Measurements from ENCODE around the gene OSCP1.

Gene OSCP1

DNA sequence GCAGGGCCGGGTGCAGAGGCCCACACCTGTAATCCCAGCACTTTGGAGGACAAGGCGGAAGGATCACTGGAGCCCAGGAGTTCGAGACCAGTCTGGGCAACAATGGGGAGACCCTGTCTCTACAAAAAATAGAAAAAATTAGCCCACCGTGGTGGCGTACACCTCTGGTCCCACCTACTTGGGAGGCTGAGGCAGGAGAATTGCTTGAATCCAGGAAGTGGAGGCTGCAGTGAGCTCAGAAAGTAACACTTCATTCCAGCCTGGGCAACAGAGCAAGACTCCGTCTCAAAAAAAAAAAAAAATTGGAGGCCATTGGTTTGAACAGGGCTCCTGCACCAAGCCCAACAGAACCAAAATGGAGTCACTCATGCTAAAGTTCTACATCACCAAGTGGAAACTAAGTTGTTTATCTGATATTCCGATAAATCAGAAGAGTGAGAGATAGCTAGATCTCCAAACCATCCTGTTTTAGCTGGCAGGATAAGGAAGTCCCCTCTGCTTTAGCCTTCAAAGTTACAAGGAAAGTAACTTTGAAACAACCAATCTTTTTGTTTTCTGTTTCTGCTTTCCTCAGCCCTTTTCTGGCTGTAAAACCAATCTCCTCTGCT lies 51.8 kb downstream of the OSCP1 start:
- CTCF ChIA-PET = interaction anchor here (0.7 to 1.3 kb wide), 2 partner anchors 16 to 30 kb away, joined by 3 to 4 read pairs; no protein-coding TSS in a partner anchor
- POLR2A ChIA-PET (ENCODE audit: low non-redundant PET) = no interaction called here
- TF ChIP-seq, protein P1, sequence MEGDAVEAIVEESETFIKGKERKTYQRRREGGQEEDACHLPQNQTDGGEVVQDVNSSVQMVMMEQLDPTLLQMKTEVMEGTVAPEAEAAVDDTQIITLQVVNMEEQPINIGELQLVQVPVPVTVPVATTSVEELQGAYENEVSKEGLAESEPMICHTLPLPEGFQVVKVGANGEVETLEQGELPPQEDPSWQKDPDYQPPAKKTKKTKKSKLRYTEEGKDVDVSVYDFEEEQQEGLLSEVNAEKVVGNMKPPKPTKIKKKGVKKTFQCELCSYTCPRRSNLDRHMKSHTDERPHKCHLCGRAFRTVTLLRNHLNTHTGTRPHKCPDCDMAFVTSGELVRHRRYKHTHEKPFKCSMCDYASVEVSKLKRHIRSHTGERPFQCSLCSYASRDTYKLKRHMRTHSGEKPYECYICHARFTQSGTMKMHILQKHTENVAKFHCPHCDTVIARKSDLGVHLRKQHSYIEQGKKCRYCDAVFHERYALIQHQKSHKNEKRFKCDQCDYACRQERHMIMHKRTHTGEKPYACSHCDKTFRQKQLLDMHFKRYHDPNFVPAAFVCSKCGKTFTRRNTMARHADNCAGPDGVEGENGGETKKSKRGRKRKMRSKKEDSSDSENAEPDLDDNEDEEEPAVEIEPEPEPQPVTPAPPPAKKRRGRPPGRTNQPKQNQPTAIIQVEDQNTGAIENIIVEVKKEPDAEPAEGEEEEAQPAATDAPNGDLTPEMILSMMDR (conservative IDR thresholded peaks at IDR 0.05; ENCODE audit: low read depth) = no peak
- no peak for DNase-seq (ENCODE audit: low spot score)
- H3K27ac ChIP-seq = peak overlapping the region; percentile 78; the same call in 1 of the 2 replicates

DNA sequence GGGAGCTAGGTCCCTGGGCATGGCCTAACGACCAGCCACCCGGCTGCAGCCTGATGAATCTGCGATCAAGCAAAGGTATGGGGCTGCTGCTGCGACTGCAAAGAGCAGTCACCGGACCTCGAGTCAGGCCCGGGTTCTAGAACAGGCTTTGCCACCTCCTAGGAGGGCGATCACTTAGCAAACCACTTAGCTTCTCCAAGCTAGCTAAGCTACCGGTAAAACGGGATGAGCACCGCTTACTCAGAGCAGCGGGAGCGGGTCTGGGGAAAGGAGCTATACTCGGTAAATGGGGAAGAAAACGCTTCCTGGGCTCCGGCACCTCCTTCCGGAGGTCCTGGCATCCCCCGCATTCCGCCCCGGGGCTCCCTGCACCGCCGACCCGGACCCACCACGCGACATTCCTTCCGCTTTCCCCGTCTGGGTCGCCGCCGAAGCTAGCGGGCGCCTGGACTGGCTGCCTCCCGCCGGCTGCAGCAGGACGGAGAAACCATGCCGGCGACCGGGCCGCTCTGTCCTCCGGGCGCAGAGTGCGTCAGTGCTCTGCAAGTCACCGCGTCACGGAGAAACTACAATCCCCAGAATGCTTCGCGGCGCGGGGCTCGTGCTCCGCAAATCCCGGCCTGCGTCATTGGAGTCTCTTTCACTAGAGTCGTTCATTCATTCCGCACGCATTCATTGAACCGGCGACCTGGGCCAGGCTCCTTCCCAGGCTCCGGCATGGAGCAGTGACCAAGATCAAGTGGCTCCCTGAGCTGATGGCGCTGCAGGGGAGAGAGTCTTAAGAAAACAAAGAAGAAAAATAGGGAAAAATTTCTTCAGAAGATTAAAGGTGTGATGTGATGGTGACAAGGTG lies 52.6 kb downstream of the OSCP1 start, which contains the start of gene LSM10:
LSM10 (minus strand) TSS at position 531 of the 853 bp plus-strand sequence. CDS start 3,779 bp downstream, outside the sequence.
- peak; percentile 89 for DNase-seq (ENCODE audit: low spot score)
- CTCF ChIA-PET = interaction anchor here (0.6 to 1.3 kb wide), 5 partner anchors 10 to 112 kb away, joined by 3 to 6 read pairs (median 4); no protein-coding TSS in a partner anchor
- TF ChIP-seq, protein P1 (conservative IDR thresholded peaks at IDR 0.05; ENCODE audit: low read depth) = no peak
- POLR2A ChIA-PET (ENCODE audit: low non-redundant PET) = interaction anchor here (0.6 to 1.4 kb wide), 3 partner anchors 11 to 205 kb away, joined by 3 to 7 read pairs (median 4); no protein-coding TSS in a partner anchor
- H3K27ac ChIP-seq = peak within 1 kb of the TSS; percentile 78

DNA sequence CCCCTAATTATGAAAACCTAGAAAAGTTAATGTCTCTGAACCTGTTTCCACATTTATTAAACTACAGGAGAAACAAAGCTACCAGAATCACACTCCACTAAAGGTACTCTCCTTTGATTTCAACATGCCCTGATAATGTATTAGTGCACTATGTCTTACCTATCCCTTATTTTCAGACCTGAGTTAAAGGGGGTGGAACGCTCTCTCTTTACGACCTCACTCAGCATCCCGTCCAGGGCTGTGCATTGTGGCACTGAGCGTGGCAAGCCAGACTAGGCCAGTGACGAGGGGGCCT lies 53.2 kb downstream of the OSCP1 start:
- TF ChIP-seq, protein P1 (conservative IDR thresholded peaks at IDR 0.05; ENCODE audit: low read depth) = no peak
- ChIA-PET POLR2A (ENCODE audit: low non-redundant PET) (interaction anchor here (0.6 to 1.4 kb wide), 3 partner anchors 10 to 204 kb away, joined by 3 to 7 read pairs (median 4); no protein-coding TSS in a partner anchor), CTCF (interaction anchor here (0.6 to 0.8 kb wide), 3 partner anchors 10 to 111 kb away, joined by 3 to 6 read pairs (median 4); no protein-coding TSS in a partner anchor)
- peak overlapping the region; percentile 78 for H3K27ac ChIP-seq
- no peak for DNase-seq (ENCODE audit: low spot score)

DNA sequence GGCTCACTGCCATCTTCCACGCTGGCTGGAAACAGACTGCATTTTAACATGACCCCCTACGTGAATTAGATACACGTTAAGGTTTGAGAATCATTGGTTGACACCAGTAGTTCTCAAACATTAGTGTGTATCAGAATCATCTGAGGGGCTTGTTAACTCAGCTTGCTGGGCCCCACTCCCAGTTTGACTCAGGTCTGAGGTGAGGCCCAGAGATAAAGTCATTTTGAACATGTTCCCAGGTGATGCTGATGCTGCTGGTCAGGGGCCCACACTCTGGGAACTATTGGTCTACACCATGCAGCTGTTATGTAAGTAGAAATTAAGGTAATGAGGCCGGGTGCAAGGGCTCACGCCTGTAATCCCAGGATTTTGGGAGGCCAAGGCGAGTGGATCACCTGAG lies 53.9 kb downstream of the OSCP1 start:
- ChIA-PET CTCF (no interaction called here), POLR2A (ENCODE audit: low non-redundant PET) (no interaction called here)
- peak overlapping the region; percentile 78 for H3K27ac ChIP-seq
- TF ChIP-seq, protein P1 (conservative IDR thresholded peaks at IDR 0.05; ENCODE audit: low read depth) = no peak
- no peak for DNase-seq (ENCODE audit: low spot score)

DNA sequence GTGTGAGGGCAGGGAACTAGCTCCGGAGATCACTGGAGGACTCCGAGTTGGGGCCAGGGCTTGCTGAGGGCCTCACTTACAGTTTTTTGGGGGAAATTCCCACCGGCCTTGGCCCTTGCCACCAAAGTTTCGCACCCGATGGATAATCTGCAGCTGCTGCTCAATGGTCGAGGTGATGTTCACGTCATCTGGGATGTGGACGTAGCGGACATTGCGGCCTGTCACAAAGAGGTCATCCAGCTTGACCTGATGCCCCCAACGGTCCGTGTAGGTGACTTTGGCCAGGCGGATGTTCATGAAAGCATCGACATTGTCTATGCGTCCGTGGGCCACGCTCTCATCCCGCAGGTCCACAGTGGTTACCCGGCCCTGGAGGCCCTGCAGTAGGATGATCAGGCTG lies 56.6 kb downstream of the OSCP1 start:
- POLR2A ChIA-PET (ENCODE audit: low non-redundant PET) = no interaction called here
- no peak for DNase-seq (ENCODE audit: low spot score)
- CTCF ChIA-PET = interaction anchor here (0.5 to 0.6 kb wide), 2 partner anchors 17 to 199 kb away, joined by 3 to 4 read pairs; no protein-coding TSS in a partner anchor
- TF ChIP-seq, protein P1 (conservative IDR thresholded peaks at IDR 0.05; ENCODE audit: low read depth) = no peak
- no peak overlapping the region for H3K27ac ChIP-seq

DNA sequence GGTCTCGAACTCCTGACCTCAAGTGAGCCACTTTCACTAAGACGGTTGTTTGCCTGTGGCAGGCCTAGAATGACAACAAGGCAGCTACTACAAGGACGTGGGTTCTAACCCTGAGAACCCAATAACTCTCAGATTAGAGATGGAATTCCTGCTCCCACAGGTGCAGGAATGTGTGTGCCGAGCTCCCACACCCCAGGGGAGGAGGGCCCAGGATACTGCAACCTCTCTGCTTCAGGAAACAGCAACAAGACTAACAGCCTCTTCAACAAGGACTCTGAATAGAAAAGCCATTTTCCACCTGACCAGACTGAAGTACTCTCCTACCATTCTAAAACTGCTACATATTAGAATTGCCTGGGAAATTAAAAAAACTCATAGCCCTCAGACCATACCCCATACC lies 57.4 kb downstream of the OSCP1 start:
- CTCF ChIA-PET = interaction anchor here (0.6 kb wide), 1 partner anchor 155 kb away, joined by 3 read pairs; no protein-coding TSS in a partner anchor
- POLR2A ChIA-PET (ENCODE audit: low non-redundant PET) = no interaction called here
- DNase-seq (ENCODE audit: low spot score) = no peak
- TF ChIP-seq, protein P1 (conservative IDR thresholded peaks at IDR 0.05; ENCODE audit: low read depth) = no peak
- H3K27ac ChIP-seq = no peak overlapping the region

Data from RWPE1 (cell line).